C4-2B (cell line): ENCODE data around the gene RGPD4.

Experiments
- H3K27ac ChIP-seq: fragments of 450-650 bp; 2 replicates; pipeline ENCODE4 v1.5.1; 2017
- CTCF ChIP-seq: fragments of 450-650 bp; conservative IDR thresholded peaks from 2 replicates; pipeline ENCODE4 v1.5.1; 2017; ENCODE audit warnings: mild to moderate bottlenecking
- ZFX ChIP-seq: fragments of 450-650 bp; IDR thresholded peaks from 2 replicates; pipeline ENCODE4 v1.6.1; 2017

RGPD4 gene

GRCh38 chr2:107932979-107933378 is 106.3 kb downstream of the RGPD4 start:
- no peak overlapping the region for H3K27ac ChIP-seq
- peak; percentile 69 for TF ChIP-seq CTCF
- no peak for TF ChIP-seq ZFX

GRCh38 chr2:107936433-107937359 is 110.0 kb downstream of the RGPD4 start:
- peak; percentile 73 for TF ChIP-seq CTCF
- no peak for TF ChIP-seq ZFX
- H3K27ac ChIP-seq: no peak overlapping the region
